Endodermal cell (in vitro differentiated cells): ENCODE measurements around the gene CDH4. TPM values are rescaled to one million over a fixed set of nuclear protein-coding genes. Genes with fewer than 3 reads are reported as not detected.

ENCODE experiments used
- DNase-seq: peaks from one replicate; pipeline ENCODE4 v3.0.0-alpha.2; 2017
- H3K27ac ChIP-seq: 2 replicates; pipeline ENCODE4 v1.5.1; 2013; ENCODE audit warnings: mild to moderate bottlenecking, low read depth, low read length, moderate library complexity
- H3K27me3 ChIP-seq: 2 replicates; pipeline ENCODE4 v1.6.1; 2013; ENCODE audit warnings: mild to moderate bottlenecking, low read length, moderate library complexity; ENCODE audit not compliant: insufficient read depth, control insufficient read depth, poor library complexity, severe bottlenecking
- H3K36me3 ChIP-seq: 2 replicates; pipeline ENCODE4 v1.7.0; 2013; ENCODE audit warnings: mild to moderate bottlenecking, low read length, moderate library complexity; ENCODE audit not compliant: control insufficient read depth, insufficient read depth
- H3K4me1 ChIP-seq: one replicate; pipeline ENCODE4 v1.7.0; 2013; ENCODE audit warnings: low read length; ENCODE audit not compliant: control insufficient read depth, insufficient read depth
- H3K4me3 ChIP-seq: 2 replicates; pipeline ENCODE4 v1.5.1; 2013; ENCODE audit warnings: mild to moderate bottlenecking, low read length, moderate library complexity
- H3K9ac ChIP-seq: 2 replicates; pipeline ENCODE4 v1.6.1; 2013; ENCODE audit warnings: mild to moderate bottlenecking, low read length, moderate library complexity; ENCODE audit not compliant: poor library complexity, severe bottlenecking; ENCODE audit errors: extremely low read depth
- H3K9me3 ChIP-seq: 2 replicates; pipeline ENCODE4 v1.6.1; 2013; ENCODE audit warnings: mild to moderate bottlenecking, low read length, moderate library complexity; ENCODE audit not compliant: control insufficient read depth
- H3K27ac Mint-ChIP-seq: 2 replicates; pipeline ENCODE4 v1.8.0; 2020; ENCODE audit warnings: mixed read lengths
- H3K27me3 Mint-ChIP-seq: 2 replicates; pipeline ENCODE4 v1.8.0; 2021; ENCODE audit warnings: mild to moderate bottlenecking, mixed read lengths; ENCODE audit not compliant: insufficient read depth
- H3K36me3 Mint-ChIP-seq: 2 replicates; pipeline ENCODE4 v1.8.0; 2020; ENCODE audit warnings: low read depth, mixed read lengths
- H3K4me1 Mint-ChIP-seq: 2 replicates; pipeline ENCODE4 v1.8.0; 2020; ENCODE audit warnings: mixed read lengths
- H3K4me3 Mint-ChIP-seq: 2 replicates; pipeline ENCODE4 v1.8.0; 2020; ENCODE audit warnings: mild to moderate bottlenecking, moderate library complexity, mixed read lengths
- H3K9me3 Mint-ChIP-seq: 2 replicates; pipeline ENCODE4 v1.8.0; 2020; ENCODE audit warnings: mild to moderate bottlenecking, mixed read lengths
- CTCF ChIP-seq: fragments of 200-600 bp; sonication (generic); conservative IDR thresholded peaks from 2 replicates; pipeline ENCODE4 v1.5.0; 2021; ENCODE audit warnings: antibody characterized with exemption, mild to moderate bottlenecking
- WGBS, 2 experiments: methylation state at CpG; one replicate each; pipeline versions ENCODE4 v1.1.5 to v1.1.7; 2013; ENCODE audit warnings: missing lambda C conversion rate in 2 of 2, mixed read lengths in 1 of 2; ENCODE audit not compliant: insufficient coverage in 1 of 2, insufficient read length in 1 of 2; 5-methylcytosine and 5-hydroxymethylcytosine counted together
- total RNA-seq, 2 donors: library from RNA; stranded (reverse); fragmentation: NEBNext Ultra II Directional in 1 of 2; extraction: Animal tissue kit (Norgen Biotek cat#: 25700) in 1 of 2; gene quantifications; 2 replicates in 1 of 2; 3 replicates in 1 of 2; pipeline ENCODE4 v1.2.1, GENCODE V29; 2021

Gene CDH4
- total RNA-seq, 2 donors from 2014 or later: 1.8 to 5.8 TPM

GRCh38 chr20:61929561-61929960, 677.5 kb downstream of the CDH4 start:
- no peak for TF ChIP-seq CTCF
- H3K27me3 ChIP-seq: no peaks in the 10 kb centered on the region
- H3K27ac ChIP-seq: no peak overlapping the region
- no peaks in the 10 kb centered on the region for H3K36me3 ChIP-seq
- WGBS, 2 experiments: 92 to 96% methylated on average over 6 to 12 of the region's 12 CpGs
- H3K4me1 ChIP-seq: no peaks in the 10 kb centered on the region
- peaks cover 4% of the 10 kb centered on the region for H3K36me3 Mint-ChIP-seq
- no peak overlapping the region for H3K27ac Mint-ChIP-seq
- no peak for DNase-seq
- H3K27me3 Mint-ChIP-seq: no peaks in the 10 kb centered on the region
- H3K9ac ChIP-seq: no peak overlapping the region
- peaks cover 5% of the 10 kb centered on the region for H3K9me3 Mint-ChIP-seq
- no peaks in the 10 kb centered on the region for H3K9me3 ChIP-seq
- H3K4me1 Mint-ChIP-seq: no peaks in the 10 kb centered on the region
- no peak overlapping the region for H3K4me3 Mint-ChIP-seq
- H3K4me3 ChIP-seq: no peak overlapping the region

- TF ChIP-seq CTCF: no peak
- Mint-ChIP-seq H3K4me3 (no peak overlapping the region), H3K27ac (no peak overlapping the region), H3K9me3 (peaks cover 5% of the 10 kb centered on the region), H3K4me1 (peaks cover 5% of the 10 kb centered on the region), H3K36me3 (peaks cover 4% of the 10 kb centered on the region), H3K27me3 (no peaks in the 10 kb centered on the region)
- Histone ChIP-seq H3K36me3 (no peaks in the 10 kb centered on the region), H3K9ac (no peak overlapping the region), H3K4me1 (no peaks in the 10 kb centered on the region), H3K27me3 (no peaks in the 10 kb centered on the region), H3K27ac (no peak overlapping the region), H3K4me3 (no peak overlapping the region), H3K9me3 (no peaks in the 10 kb centered on the region)
- WGBS, 2 experiments: 96 to 100% methylated on average over 5 to 12 of the region's 12 CpGs
- no peak for DNase-seq
Measured at GRCh38 chr20:61929971-61930666, 678.1 kb downstream of the CDH4 start.

GRCh38 chr20:61930776-61931475, 678.9 kb downstream of the CDH4 start:
- no peaks in the 10 kb centered on the region for H3K36me3 ChIP-seq
- Mint-ChIP-seq H3K36me3 (peaks cover 4% of the 10 kb centered on the region), H3K27me3 (no peaks in the 10 kb centered on the region), H3K9me3 (peaks cover 5% of the 10 kb centered on the region), H3K4me1 (peaks cover 7% of the 10 kb centered on the region), H3K27ac (no peak overlapping the region), H3K4me3 (no peak overlapping the region)
- no peak overlapping the region for H3K4me3 ChIP-seq
- no peak for TF ChIP-seq CTCF
- H3K4me1 ChIP-seq: no peaks in the 10 kb centered on the region
- no peaks in the 10 kb centered on the region for H3K9me3 ChIP-seq
- no peaks in the 10 kb centered on the region for H3K27me3 ChIP-seq
- H3K9ac ChIP-seq: no peak overlapping the region
- WGBS, 2 experiments: 89 to 92% methylated on average over 13 to 28 of the region's 28 CpGs
- H3K27ac ChIP-seq: no peak overlapping the region
- DNase-seq: no peak
